ENCODE data around the gene ZNF724.

ZNF724 gene

DNA sequence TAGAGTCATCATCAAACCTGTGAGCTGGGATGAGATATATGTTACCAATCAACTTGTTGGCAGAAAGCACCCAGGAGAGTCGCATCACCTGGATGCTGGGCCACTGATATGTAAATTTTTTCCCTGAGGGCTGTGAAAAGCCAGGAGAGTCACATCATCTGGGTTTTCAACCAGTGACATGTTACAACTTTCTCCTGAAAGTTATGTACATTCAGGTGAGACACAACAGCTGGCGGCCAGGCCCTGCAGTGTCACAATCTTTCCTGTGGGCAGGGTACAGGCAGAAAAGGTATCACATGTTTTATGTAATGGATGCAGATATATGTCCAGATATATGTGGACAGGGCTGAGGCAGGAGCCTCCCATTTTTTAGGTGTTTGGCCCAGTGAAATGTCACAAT, 13.2 kb upstream of the ZNF724 start:
- no peak for DNase-seq (ENCODE audit: low read depth)
- no peak for TF ChIP-seq CTCF (IDR thresholded peaks at IDR 0.05; ENCODE audit: low read depth, low read length, missing control alignments)
- no peak overlapping the region for H3K4me3 ChIP-seq (ENCODE audit: low read depth, low read length)
- in situ Hi-C loops (cut with HindIII; ENCODE audit: low sequenced_read_pairs) = no loop called here

DNA sequence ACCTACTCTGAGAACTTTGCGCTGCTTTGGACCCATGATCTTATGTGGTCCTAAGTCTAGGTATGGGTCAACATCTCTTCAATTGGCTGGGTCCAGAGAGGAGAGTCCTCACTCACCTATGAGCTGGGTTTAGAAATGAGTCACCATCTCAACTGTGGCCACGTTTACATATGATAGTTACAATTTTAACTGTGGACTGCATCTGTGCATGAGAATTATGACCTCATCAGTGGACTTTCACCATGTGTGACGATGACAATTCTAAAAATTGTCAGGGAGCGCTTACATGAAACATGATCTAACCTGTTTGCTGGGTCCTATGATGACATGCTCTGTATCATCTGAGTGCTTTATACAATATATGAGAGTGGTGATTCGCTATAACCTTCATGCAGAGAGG, 12.7 kb upstream of the ZNF724 start:
- DNase-seq (ENCODE audit: low read depth) = no peak
- TF ChIP-seq CTCF (IDR thresholded peaks at IDR 0.05; ENCODE audit: low read depth, low read length, missing control alignments) = no peak
- in situ Hi-C loops (cut with HindIII; ENCODE audit: low sequenced_read_pairs) = no loop called here
- H3K4me3 ChIP-seq (ENCODE audit: low read depth, low read length) = no peak overlapping the region

- in situ Hi-C loops (cut with HindIII; ENCODE audit: low sequenced_read_pairs) = no loop called here
Measured at GRCh38 chr19:23261496-23262020, 11.4 kb upstream of the ZNF724 start.

DNA sequence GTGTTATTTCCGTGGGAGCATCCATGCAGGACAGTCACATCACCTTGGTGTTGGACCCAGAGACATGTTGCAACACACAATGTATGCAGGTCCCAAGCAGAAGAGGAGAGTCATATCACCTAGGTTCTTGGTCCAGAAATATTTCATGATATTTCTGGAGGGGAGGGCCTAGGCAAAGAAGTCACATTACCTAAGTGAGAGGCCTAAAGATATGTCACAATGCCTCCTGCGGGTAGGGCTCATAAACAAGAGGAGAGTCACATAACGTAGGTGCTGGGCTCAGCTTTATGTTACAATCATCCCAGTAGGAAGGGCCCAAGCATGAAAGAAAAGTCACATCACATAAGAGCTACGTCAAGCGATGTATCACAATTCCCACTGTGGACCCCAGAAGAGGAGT, 10.8 kb upstream of the ZNF724 start:
- no peak overlapping the region for H3K4me3 ChIP-seq (ENCODE audit: low read depth, low read length)
- no peak for DNase-seq (ENCODE audit: low read depth)
- TF ChIP-seq CTCF (IDR thresholded peaks at IDR 0.05; ENCODE audit: low read depth, low read length, missing control alignments) = no peak
- in situ Hi-C loops (cut with HindIII; ENCODE audit: low sequenced_read_pairs) = no loop called here

More at GRCh38 chr19:23261496-23262020, 11.4 kb upstream of the ZNF724 start:
- TF ChIP-seq CTCF (IDR thresholded peaks at IDR 0.05; ENCODE audit: low read depth, low read length, missing control alignments) = no peak
- DNase-seq (ENCODE audit: low read depth) = no peak
- H3K4me3 ChIP-seq (ENCODE audit: low read depth, low read length) = no peak overlapping the region

GRCh38 chr19:23259961-23260360, 9.8 kb upstream of the ZNF724 start:
- TF ChIP-seq CTCF (IDR thresholded peaks at IDR 0.05; ENCODE audit: low read depth, low read length, missing control alignments) = no peak
- in situ Hi-C loops (cut with HindIII; ENCODE audit: low sequenced_read_pairs) = no loop called here

GRCh38 chr19:23255700-23256099, 5.5 kb upstream of the ZNF724 start:
- in situ Hi-C loops (cut with HindIII; ENCODE audit: low sequenced_read_pairs) = no loop called here
- H3K4me3 ChIP-seq (ENCODE audit: low read depth, low read length) = no peak overlapping the region
- no peak for DNase-seq (ENCODE audit: low read depth)
- no peak for TF ChIP-seq CTCF (IDR thresholded peaks at IDR 0.05; ENCODE audit: low read depth, low read length, missing control alignments)

More at GRCh38 chr19:23259961-23260360, 9.8 kb upstream of the ZNF724 start:
- H3K4me3 ChIP-seq (ENCODE audit: low read depth, low read length) = no peak overlapping the region
- no peak for DNase-seq (ENCODE audit: low read depth)

Data from astrocyte of the cerebellum (primary cell).